MM.1S (cell line): ENCODE measurements around the gene ARHGEF7.

Source experiments
- DNase-seq: peaks from one replicate; pipeline ENCODE4 v3.0.0-alpha.2; 2015
- H2AFZ ChIP-seq: fragments of 300-600 bp; sonication (generic); 2 replicates; pipeline ENCODE4 v1.6.0; 2016; ENCODE audit warnings: antibody characterized with exemption, low read length
- H3F3A ChIP-seq: fragments of 300-600 bp; sonication (generic); 2 replicates; pipeline ENCODE4 v1.6.1; 2016; ENCODE audit warnings: mild to moderate bottlenecking, antibody characterized with exemption, low read length, moderate library complexity, mixed read lengths; ENCODE audit not compliant: insufficient read depth
- H3K27ac ChIP-seq: fragments of 300-600 bp; sonication (generic); 2 replicates; pipeline ENCODE4 v1.5.1; 2016; ENCODE audit warnings: mild to moderate bottlenecking, low read length
- H3K27me3 ChIP-seq: fragments of 300-600 bp; sonication (generic); replicated peaks from 2 replicates; pipeline ENCODE4 v1.6.0; 2016; ENCODE audit warnings: low read length; ENCODE audit not compliant: insufficient read depth
- H3K36me3 ChIP-seq: fragments of 300-600 bp; sonication (generic); replicated peaks from 2 replicates; pipeline ENCODE4 v1.6.1; 2016; ENCODE audit warnings: mild to moderate bottlenecking, low read length, mixed read lengths; ENCODE audit not compliant: insufficient read depth
- H3K4me1 ChIP-seq: fragments of 300-600 bp; sonication (generic); 2 replicates; pipeline ENCODE4 v1.6.1; 2016; ENCODE audit warnings: low read length, mixed read lengths
- H3K4me2 ChIP-seq: fragments of 300-600 bp; sonication (generic); 2 replicates; pipeline ENCODE4 v1.6.0; 2016; ENCODE audit warnings: low read depth, low read length
- H3K4me3 ChIP-seq: fragments of 300-600 bp; sonication (generic); 2 replicates; pipeline ENCODE4 v1.5.1; 2016; ENCODE audit warnings: low read length, mixed read lengths
- H3K79me2 ChIP-seq: fragments of 300-600 bp; sonication (generic); 2 replicates; pipeline ENCODE4 v1.6.1; 2016; ENCODE audit warnings: mixed run types, low read length, mixed read lengths
- H3K9ac ChIP-seq: fragments of 300-600 bp; sonication (generic); 2 replicates; pipeline ENCODE4 v1.6.1; 2016; ENCODE audit warnings: low read length, mixed read lengths
- H3K9me2 ChIP-seq: fragments of 300-600 bp; sonication (generic); replicated peaks from 2 replicates; pipeline ENCODE4 v1.6.1; 2016; ENCODE audit warnings: mild to moderate bottlenecking, low read length, mixed read lengths; ENCODE audit not compliant: insufficient read depth
- H3K9me3 ChIP-seq: fragments of 300-600 bp; sonication (generic); replicated peaks from 2 replicates; pipeline ENCODE4 v1.6.1; 2016; ENCODE audit warnings: mild to moderate bottlenecking, low read length, mixed read lengths; ENCODE audit not compliant: insufficient read depth
- H4K20me1 ChIP-seq: fragments of 300-600 bp; sonication (generic); 2 replicates; pipeline ENCODE4 v1.6.1; 2016; ENCODE audit warnings: mild to moderate bottlenecking, low read length, moderate library complexity, mixed read lengths; ENCODE audit not compliant: insufficient read depth
- CTCF ChIP-seq: fragments of 300-600 bp; sonication (generic); IDR thresholded peaks from 2 replicates; pipeline ENCODE4 v1.5.1; 2016; ENCODE audit warnings: antibody characterized with exemption, low read length, mixed read lengths
- EZH2 ChIP-seq: fragments of 300-600 bp; sonication (generic); optimal IDR thresholded peaks from 2 replicates; pipeline ENCODE3; 2017; ENCODE audit warnings: low read depth, mild to moderate bottlenecking, antibody characterized with exemption, low read length, mixed read lengths
- EZH2phosphoT487 ChIP-seq: fragments of 300-600 bp; sonication (generic); IDR thresholded peaks from 2 replicates; pipeline ENCODE4 v1.6.1; 2018; ENCODE audit warnings: antibody characterized with exemption, low read length

ARHGEF7 gene

GRCh38 chr13:111251646-111252445 lies 136.7 kb downstream of the ARHGEF7 start:
- H3K9me2 ChIP-seq = no peaks in the 10 kb centered on the region
- H3K4me1 ChIP-seq = no peaks in the 10 kb centered on the region
- no peak overlapping the region for H3K9ac ChIP-seq
- TF ChIP-seq CTCF = no peak
- TF ChIP-seq EZH2phosphoT487 = no peak
- no peak for TF ChIP-seq EZH2
- no peak overlapping the region for H3K4me3 ChIP-seq
- no peaks in the 10 kb centered on the region for H3F3A ChIP-seq
- no peaks in the 10 kb centered on the region for H3K36me3 ChIP-seq
- no peaks in the 10 kb centered on the region for H3K27me3 ChIP-seq
- H3K27ac ChIP-seq = no peak overlapping the region
- no peak overlapping the region for H3K4me2 ChIP-seq
- no peaks in the 10 kb centered on the region for H3K9me3 ChIP-seq
- DNase-seq = no peak
- no peak overlapping the region for H2AFZ ChIP-seq
- no peaks in the 10 kb centered on the region for H4K20me1 ChIP-seq
- no peaks in the 10 kb centered on the region for H3K79me2 ChIP-seq

GRCh38 chr13:111252446-111253364 lies 137.6 kb downstream of the ARHGEF7 start:
- Histone ChIP-seq H3K9ac (no peak overlapping the region), H3F3A (no peaks in the 10 kb centered on the region), H3K27me3 (no peaks in the 10 kb centered on the region), H3K79me2 (no peaks in the 10 kb centered on the region), H3K4me1 (no peaks in the 10 kb centered on the region), H4K20me1 (no peaks in the 10 kb centered on the region), H2AFZ (no peak overlapping the region), H3K4me3 (no peak overlapping the region), H3K9me3 (no peaks in the 10 kb centered on the region), H3K4me2 (no peak overlapping the region), H3K27ac (no peak overlapping the region), H3K36me3 (no peaks in the 10 kb centered on the region), H3K9me2 (no peaks in the 10 kb centered on the region)
- no peak for DNase-seq
- TF ChIP-seq EZH2phosphoT487 (no peak), EZH2 (no peak)

GRCh38 chr13:111253365-111253872 lies 138.3 kb downstream of the ARHGEF7 start:
- no peaks in the 10 kb centered on the region for H3K9me2 ChIP-seq
- no peak for TF ChIP-seq EZH2phosphoT487
- no peak for TF ChIP-seq EZH2
- no peak for TF ChIP-seq CTCF
- no peaks in the 10 kb centered on the region for H3F3A ChIP-seq
- H2AFZ ChIP-seq = no peak overlapping the region
- no peaks in the 10 kb centered on the region for H3K79me2 ChIP-seq
- no peak overlapping the region for H3K9ac ChIP-seq
- H4K20me1 ChIP-seq = no peaks in the 10 kb centered on the region
- no peaks in the 10 kb centered on the region for H3K4me1 ChIP-seq
- no peak overlapping the region for H3K4me3 ChIP-seq
- DNase-seq = no peak
- H3K27me3 ChIP-seq = no peaks in the 10 kb centered on the region
- no peaks in the 10 kb centered on the region for H3K9me3 ChIP-seq
- H3K27ac ChIP-seq = no peak overlapping the region
- 0 out of 2 replicates have a peak, but pooled peaks cover 3% of the 10 kb centered on the region for H3K36me3 ChIP-seq
- no peak overlapping the region for H3K4me2 ChIP-seq
